GM12873 (cell line): ENCODE data around the gene RPTOR.

Source experiments
- CTCF ChIP-seq: IDR thresholded peaks from 2 replicates; pipeline ENCODE4 v1.5.1; 2012; ENCODE audit warnings: low read depth, mild to moderate bottlenecking, moderate library complexity, low read length, control low read depth; ENCODE audit not compliant: insufficient read depth; ENCODE audit errors: missing control alignments

The RPTOR gene

GRCh38 chr17:80705988-80706387 is 161.3 kb downstream of the RPTOR start:
- no peak for TF ChIP-seq CTCF

GRCh38 chr17:80706463-80706867 is 161.8 kb downstream of the RPTOR start:
- no peak for TF ChIP-seq CTCF

GRCh38 chr17:80708480-80708879 is 163.8 kb downstream of the RPTOR start:
- TF ChIP-seq CTCF = no peak

GRCh38 chr17:80709090-80709695 is 164.6 kb downstream of the RPTOR start:
- no peak for TF ChIP-seq CTCF

GRCh38 chr17:80710714-80711302 is 166.2 kb downstream of the RPTOR start:
- no peak for TF ChIP-seq CTCF

- TF ChIP-seq CTCF = no peak
Measured at GRCh38 chr17:80712089-80712488, 167.5 kb downstream of the RPTOR start.

GRCh38 chr17:80712606-80713005 is 168.0 kb downstream of the RPTOR start:
- TF ChIP-seq CTCF = no peak
